ENCODE measurements around the gene HPS6. TPM values are rescaled to one million over a fixed set of nuclear protein-coding genes. Genes with fewer than 3 reads are reported as not detected.

The HPS6 gene
- total RNA-seq, 2 donors from 2014 or later = 11.2 to 15.6 TPM

- no peak for TF ChIP-seq CTCF (IDR thresholded peaks at IDR 0.05)
These were observed 41.8 kb downstream of the HPS6 start for GRCh38 chr10:102106998-102107397.

GRCh38 chr10:102109166-102110116, 44.3 kb downstream of the HPS6 start:
- Histone ChIP-seq H3K27me3 (no peaks in the 10 kb centered on the region), H3K27ac (no peak overlapping the region), H3K4me3 (no peak overlapping the region), H3K9me3 (no peaks in the 10 kb centered on the region), H3K4me1 (peaks cover 0 to 24% of the 10 kb centered on the region in 2 donors), H3K36me3 (peaks cover 43% of the 10 kb centered on the region)
- TF ChIP-seq CTCF (IDR thresholded peaks at IDR 0.05) = no peak
- no peak for DNase-seq (ENCODE audit: low spot score)

More at GRCh38 chr10:102106998-102107397, 41.8 kb downstream of the HPS6 start:
- no peaks in the 10 kb centered on the region for H3K9me3 ChIP-seq
- H3K27me3 ChIP-seq = no peaks in the 10 kb centered on the region
- no peaks in the 10 kb centered on the region for H3K4me1 ChIP-seq
- no peak for DNase-seq (ENCODE audit: low spot score)
- H3K36me3 ChIP-seq = peaks cover 43% of the 10 kb centered on the region
- no peak overlapping the region for H3K4me3 ChIP-seq
- no peak overlapping the region for H3K27ac ChIP-seq

GRCh38 chr10:102111276-102111675, 46.1 kb downstream of the HPS6 start:
- peaks cover 0 to 39% of the 10 kb centered on the region in 2 donors for H3K4me1 ChIP-seq
- no peaks in the 10 kb centered on the region for H3K27me3 ChIP-seq
- TF ChIP-seq CTCF (IDR thresholded peaks at IDR 0.05) = no peak
- DNase-seq (ENCODE audit: low spot score) = no peak
- H3K4me3 ChIP-seq = no peak overlapping the region
- no peaks in the 10 kb centered on the region for H3K9me3 ChIP-seq
- H3K36me3 ChIP-seq = peaks cover 43% of the 10 kb centered on the region
- H3K27ac ChIP-seq = no peak overlapping the region

- H3K4me3 ChIP-seq = no peak overlapping the region
- no peaks in the 10 kb centered on the region for H3K9me3 ChIP-seq
- TF ChIP-seq CTCF (IDR thresholded peaks at IDR 0.05) = no peak
- H3K36me3 ChIP-seq = peaks cover 42% of the 10 kb centered on the region
- no peaks in the 10 kb centered on the region for H3K27me3 ChIP-seq
- peaks cover 0 to 49% of the 10 kb centered on the region in 2 donors for H3K4me1 ChIP-seq
- no peak overlapping the region for H3K27ac ChIP-seq
- no peak for DNase-seq (ENCODE audit: low spot score)
These were observed 47.2 kb downstream of the HPS6 start for GRCh38 chr10:102112210-102112817.

GRCh38 chr10:102113261-102113955, 48.3 kb downstream of the HPS6 start:
- Histone ChIP-seq H3K27ac (peak overlapping the region; percentile 97 to 99), H3K27me3 (no peaks in the 10 kb centered on the region), H3K36me3 (peaks cover 31% of the 10 kb centered on the region), H3K9me3 (no peaks in the 10 kb centered on the region), H3K4me1 (peaks cover 0 to 60% of the 10 kb centered on the region in 2 donors), H3K4me3 (peak overlapping the region; percentile 70 to 77)
- TF ChIP-seq CTCF (IDR thresholded peaks at IDR 0.05) = no peak
- DNase-seq (ENCODE audit: low spot score) = no peak

All from right atrium auricular region (tissue), 2 donors.